ENCODE results near the gene NRIP3.

DNA sequence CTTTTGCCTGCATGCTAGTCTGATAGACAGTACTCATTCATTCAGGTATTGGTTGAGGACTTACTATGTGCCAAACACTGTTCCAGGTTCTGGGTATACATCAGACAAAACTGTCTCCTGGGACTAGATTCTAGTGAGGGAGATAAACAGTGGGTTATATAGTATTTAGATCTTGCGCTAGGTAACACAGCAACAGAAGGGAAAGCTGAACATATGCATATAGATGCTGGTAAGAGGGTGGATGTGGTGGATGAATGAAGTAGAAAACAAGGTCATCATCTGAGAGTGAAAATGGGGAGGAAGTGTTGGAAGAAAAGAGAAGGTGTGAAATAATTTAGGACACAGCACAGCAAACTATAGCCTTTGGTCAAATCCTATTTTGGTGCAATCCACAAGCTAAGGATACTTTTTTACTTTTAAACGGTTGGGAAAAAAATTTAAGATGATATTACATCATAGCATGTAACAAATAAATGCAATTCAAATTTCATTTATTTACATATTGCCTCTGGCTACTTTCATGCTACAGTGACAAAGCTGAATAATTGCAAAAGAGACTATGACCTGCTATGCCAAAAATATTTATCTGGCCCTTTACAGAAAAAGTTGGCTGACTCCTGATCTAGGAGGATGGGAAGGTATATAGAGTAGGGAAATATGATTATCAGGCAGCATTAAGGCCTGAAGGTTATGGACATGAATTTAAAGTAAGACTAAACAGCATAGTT lies 32.4 kb downstream of the NRIP3 start:
- TF ChIP-seq, protein P1, sequence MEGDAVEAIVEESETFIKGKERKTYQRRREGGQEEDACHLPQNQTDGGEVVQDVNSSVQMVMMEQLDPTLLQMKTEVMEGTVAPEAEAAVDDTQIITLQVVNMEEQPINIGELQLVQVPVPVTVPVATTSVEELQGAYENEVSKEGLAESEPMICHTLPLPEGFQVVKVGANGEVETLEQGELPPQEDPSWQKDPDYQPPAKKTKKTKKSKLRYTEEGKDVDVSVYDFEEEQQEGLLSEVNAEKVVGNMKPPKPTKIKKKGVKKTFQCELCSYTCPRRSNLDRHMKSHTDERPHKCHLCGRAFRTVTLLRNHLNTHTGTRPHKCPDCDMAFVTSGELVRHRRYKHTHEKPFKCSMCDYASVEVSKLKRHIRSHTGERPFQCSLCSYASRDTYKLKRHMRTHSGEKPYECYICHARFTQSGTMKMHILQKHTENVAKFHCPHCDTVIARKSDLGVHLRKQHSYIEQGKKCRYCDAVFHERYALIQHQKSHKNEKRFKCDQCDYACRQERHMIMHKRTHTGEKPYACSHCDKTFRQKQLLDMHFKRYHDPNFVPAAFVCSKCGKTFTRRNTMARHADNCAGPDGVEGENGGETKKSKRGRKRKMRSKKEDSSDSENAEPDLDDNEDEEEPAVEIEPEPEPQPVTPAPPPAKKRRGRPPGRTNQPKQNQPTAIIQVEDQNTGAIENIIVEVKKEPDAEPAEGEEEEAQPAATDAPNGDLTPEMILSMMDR (conservative IDR thresholded peaks at IDR 0.05; ENCODE audit: low read length), result no peak
- no peak for TF ChIP-seq EZH2phosphoT487 (IDR thresholded peaks at IDR 0.05; ENCODE audit: borderline replicate concordance, low read depth, low read length)
